HG02852 (cell line): Measurements from ENCODE around the gene HECTD4.
"Not testable (repeated sequence)": the region's sequence is repeated elsewhere in the genome, so short reads cannot be mapped to it uniquely, and the experiment has no call there.

Experiments
- ATAC-seq: cut with Tn5 transposase; IDR thresholded peaks from one replicate; pipeline ENCODE4 v1.9.1; 2021; ENCODE audit warnings: mild to moderate bottlenecking, moderate library complexity; ENCODE audit not compliant: unreplicated experiment

Gene HECTD4

DNA sequence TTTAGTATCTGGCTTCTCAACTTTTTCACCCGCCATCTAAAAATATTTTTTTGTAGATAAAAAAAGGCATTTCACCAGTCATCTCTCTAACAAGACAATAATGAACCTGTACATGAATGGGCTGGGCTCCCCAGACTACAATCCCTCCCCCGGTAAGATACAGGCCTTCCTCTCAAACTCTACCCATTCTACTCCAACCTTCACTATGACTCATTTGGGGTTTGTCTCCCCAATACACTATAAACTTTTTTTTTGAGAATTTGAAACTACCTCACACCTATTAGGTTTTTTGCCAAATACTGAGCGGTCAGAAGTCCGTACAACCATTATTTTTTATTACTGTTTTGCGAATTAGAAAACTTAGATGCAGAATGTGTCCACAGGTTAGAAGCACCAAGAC, 26.4 kb upstream of the HECTD4 start:
- ATAC-seq = no peak

DNA sequence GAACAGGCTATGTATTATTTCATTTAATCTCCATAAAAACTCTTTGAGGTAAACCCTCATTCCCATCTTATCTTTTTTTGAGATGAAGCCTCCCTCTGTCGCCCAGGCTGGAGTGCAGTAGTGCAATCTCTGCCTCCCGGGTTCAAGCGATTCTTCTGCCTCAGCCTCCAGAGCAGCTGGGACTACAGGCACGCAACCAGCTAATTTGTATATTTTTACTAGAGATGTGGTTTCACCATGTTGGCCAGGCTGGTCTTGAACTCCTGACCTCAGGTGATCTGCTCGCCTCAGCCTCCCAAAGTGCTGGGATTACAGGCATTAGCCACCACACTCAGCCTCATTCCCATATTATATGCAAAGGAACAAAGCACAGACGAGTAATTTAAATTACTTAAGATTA, 25.5 kb upstream of the HECTD4 start:
- ATAC-seq = not testable (repeated sequence)

DNA sequence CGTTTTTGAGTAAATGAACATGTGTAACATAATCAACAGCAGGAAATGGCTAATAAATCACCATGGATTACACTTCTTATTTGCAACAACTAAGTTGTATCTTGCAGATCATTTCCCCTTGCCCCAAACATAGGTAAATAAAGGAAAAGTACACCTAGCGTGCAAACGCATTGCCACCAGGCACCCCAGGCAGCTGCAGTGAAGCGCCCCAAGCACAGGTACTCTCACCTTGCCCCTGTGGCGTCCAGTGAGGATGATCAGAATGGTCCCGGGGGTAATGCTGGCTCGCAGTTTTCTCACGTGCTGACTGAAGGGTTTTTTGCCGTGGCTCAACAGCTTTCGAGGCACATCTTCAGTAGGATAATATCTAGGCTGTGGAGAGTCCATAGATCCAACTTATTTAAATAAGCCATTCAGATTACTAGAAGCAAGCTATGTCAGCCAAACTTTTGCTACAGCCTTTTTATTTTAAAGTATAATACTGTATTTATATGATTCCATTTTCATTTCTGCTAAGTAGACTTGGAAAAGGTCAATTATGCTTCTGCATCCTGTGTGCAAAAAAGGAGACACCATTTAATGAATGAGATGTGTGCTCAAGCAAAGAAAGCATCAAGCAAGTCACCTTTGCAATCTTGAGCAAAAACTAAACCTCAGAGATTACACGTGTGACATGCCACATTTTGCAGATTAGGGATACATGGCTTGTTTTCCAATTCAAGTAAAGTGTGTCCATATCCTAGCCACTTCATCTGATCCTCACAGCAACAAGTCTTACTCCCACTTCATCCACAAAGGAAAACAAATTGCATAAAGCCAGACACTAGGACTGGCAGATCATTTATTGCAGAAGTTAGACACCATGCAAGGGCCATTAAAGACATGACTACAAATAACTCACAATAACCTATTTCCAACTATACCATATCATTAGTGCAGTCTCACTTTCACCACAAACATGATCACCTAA, 24.6 kb upstream of the HECTD4 start:
- ATAC-seq = no peak

- no peak for ATAC-seq
Measured at GRCh38 chr12:112401903-112402498, 19.8 kb upstream of the HECTD4 start.

GRCh38 chr12:112401054-112401453, 18.8 kb upstream of the HECTD4 start:
- no peak for ATAC-seq

GRCh38 chr12:112393328-112393727, 11.1 kb upstream of the HECTD4 start:
- no peak for ATAC-seq

GRCh38 chr12:112389922-112390654, 7.9 kb upstream of the HECTD4 start:
- not testable (repeated sequence) for ATAC-seq

GRCh38 chr12:112389228-112389627, 7.0 kb upstream of the HECTD4 start:
- ATAC-seq = no peak

GRCh38 chr12:112386726-112387125, 4.5 kb upstream of the HECTD4 start:
- no peak for ATAC-seq

DNA sequence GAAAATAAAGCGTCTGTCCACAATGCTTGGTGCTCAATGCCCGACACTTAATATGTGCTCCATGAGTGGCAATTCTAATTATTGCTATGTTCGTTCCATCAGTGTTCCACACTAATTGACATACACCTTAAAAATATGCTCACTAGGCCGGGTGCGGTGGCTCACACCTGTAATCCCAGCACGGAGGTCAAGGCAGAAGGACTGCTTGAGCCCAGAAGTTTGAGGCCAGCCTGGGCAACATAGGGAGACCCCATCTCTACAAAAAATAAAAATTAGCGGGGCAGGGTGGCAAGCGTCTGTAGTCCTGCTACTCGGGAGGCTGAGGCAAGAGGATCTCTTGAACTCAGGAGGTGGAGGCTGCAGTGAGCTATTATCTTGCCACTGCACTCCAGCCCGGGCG, 635 bp upstream of the HECTD4 start:
- no peak for ATAC-seq

GRCh38 chr12:112381406-112381882, 787 bp downstream of the HECTD4 start:
- ATAC-seq = peak; percentile 46

DNA sequence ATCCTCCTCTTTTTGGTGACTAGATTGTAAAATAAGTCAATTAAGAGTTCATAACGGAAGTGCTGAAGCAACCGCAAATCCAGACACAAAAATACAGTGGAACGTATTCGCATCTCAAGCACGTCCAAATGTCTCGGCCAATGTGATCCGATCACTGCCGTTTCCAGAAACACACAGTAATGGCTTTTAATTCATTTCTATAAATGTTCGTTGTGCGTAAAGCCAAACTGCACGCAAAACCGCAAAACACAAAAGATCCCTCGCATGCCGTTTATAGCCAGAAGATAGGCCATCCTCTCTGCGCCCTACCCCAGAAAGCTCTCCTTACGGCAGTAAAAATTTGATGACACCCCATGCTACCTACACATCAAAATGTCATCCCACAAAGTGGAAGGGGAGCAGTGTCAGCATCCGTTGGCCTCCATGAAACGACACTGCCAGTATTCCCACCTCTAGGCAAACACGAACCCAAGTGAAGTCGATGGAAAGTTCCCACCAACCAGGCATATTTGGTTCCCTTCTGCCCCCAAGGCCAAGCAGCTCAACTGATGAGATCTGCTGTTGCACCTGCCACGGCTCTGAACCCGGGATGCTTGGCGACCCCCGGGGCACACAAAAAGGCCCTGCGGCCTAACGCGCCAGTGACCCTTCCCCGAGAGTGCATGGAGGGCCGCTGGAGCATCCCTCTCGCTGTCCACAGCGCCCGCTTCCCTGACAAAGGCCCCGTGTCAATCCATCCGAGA, 1.4 kb downstream of the HECTD4 start:
- ATAC-seq = no peak

GRCh38 chr12:112375105-112375504, 7.1 kb downstream of the HECTD4 start:
- no peak for ATAC-seq

DNA sequence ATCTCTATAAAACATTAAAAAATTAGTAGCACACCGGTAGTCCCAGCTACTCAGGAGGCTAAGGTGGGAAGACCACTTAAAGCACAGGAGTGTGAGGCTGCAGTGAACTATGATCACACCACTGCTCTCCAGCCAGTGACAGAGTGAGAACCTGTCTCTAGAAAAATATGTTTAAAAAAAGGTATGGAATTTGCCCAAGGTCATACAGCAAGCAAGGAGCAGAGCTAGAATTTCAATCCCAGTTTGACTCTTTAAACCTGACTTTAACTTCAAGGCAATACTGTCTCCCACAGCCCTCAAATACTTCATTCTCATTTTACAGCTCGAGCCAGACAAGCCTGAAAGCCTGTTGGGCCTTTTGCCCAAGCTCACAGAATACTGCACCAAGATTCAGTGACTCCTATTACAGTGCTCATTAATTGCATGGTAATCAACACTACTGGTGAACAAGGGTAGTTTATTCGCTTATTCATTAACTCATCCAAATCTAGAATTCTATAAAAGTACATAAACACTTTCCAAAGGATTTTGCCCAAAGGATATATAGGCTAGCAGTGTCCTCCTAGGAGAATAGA, 8.0 kb downstream of the HECTD4 start:
- ATAC-seq = no peak

DNA sequence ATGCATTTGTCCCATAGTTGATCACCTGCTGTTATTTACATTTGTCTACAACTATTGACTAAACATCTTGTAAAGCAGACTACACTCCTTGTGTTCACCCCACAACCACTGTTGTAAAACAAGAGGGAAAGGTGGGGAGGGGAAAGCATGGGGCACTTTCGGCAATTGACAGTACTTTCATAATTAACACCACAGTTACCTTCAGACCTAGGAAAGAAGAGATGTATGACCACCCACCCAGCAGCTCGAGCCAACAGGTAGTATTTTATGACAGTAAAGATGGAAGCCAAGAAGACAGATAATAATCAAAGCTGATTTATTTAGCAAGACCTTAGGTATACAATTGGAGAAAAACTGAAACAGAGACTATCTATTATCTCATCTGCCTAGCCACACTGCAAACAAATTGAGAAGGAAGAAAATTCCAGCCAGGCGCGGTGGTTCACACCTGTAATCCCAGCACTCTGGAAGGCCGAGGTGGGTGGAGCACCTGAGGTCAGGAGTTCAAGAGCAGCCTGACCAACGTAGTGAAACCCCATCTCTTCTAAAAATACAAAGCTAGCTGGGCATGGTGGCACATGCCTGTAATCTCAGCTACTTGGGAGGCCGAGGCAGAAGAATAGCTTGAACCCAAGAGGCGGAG, 11.2 kb downstream of the HECTD4 start:
- ATAC-seq = no peak

DNA sequence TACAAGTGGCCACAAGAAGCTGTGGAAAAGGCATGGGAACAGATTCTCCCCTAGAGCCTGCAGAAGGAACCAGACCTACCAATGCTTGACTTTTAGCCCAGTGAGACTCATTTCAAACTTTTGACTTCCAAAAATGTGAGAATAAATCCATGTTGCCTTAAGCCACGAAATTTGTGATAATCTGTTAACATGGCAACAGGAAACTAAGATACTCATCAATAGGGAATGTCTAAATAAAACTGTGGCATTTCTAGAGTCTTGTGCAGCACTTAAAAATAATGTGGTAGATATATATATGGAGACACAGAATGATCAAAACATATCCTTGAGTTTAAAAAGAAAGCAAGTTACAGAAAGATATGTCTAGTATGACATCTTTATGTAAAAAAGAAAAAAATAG, 12.0 kb downstream of the HECTD4 start:
- ATAC-seq = no peak

GRCh38 chr12:112368856-112369255, 13.4 kb downstream of the HECTD4 start:
- ATAC-seq = no peak

GRCh38 chr12:112367965-112368364, 14.3 kb downstream of the HECTD4 start:
- no peak for ATAC-seq

GRCh38 chr12:112362310-112362709, 19.9 kb downstream of the HECTD4 start:
- ATAC-seq = no peak

DNA sequence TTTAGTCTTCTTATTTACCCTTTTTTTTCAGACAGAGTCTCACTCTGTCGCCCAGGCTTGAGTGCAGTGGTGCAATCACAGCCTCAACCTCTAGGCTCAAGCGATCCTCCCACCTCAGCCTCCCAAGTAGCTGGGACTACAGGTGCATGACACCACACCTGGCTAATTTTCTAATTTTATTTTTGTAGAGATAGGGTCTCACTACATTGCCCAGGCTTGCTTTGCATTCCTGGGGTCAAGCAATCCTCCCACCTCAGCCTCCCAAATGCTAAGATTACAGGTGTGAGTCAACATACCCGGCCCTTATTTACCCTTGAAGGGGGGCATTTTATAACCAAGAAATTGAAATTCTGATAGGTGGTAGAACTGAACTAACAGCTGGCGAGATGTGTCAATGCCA, 21.0 kb downstream of the HECTD4 start:
- no peak for ATAC-seq
